Endothelial cell of umbilical vein (primary cell): ENCODE results near the gene KAT6B. TPM values are rescaled to one million over a fixed set of nuclear protein-coding genes. Genes with fewer than 3 reads are reported as not detected.

Experiments
- BruUV-seq: library from RNA; stranded (reverse); fragments of 400-500 nt; replicated peaks from 2 replicates; lab custom pipeline; 2021; lab: Mats Ljungman, UMichigan
- CTCF ChIA-PET: fragments of 300-600, 350-600 bp; sonication (Branson Sonifier 250); formaldehyde crosslinking; loops from one replicate; lab custom pipeline; 2021; ENCODE audit warnings: antibody characterized with exemption, inconsistent platforms; lab: Charles Lee
- POLR2A ChIA-PET: fragments of 300-600, 350-600 bp; sonication (Branson Sonifier 250); formaldehyde crosslinking; loops from one replicate; lab custom pipeline; 2021; ENCODE audit warnings: antibody characterized with exemption, inconsistent platforms; lab: Charles Lee
- DNase-seq: peaks from one replicate; pipeline ENCODE4 v3.0.0-alpha.2; 2011; ENCODE audit warnings: low read depth, low spot score
- FAIRE-seq: peaks from 2 replicates; lab custom pipeline; 2011; peaks lifted over from hg19 to GRCh38; lab: Jason Lieb, UNC
- H2AFZ ChIP-seq: 2 replicates; pipeline ENCODE4 v1.6.0; 2012; ENCODE audit warnings: low read depth, low read length, control low read depth, inconsistent platforms
- H3K27ac ChIP-seq: 2 replicates; pipeline ENCODE4 v1.5.1; 2011; ENCODE audit warnings: low read depth, mild to moderate bottlenecking, control low read depth, low read length, moderate library complexity; ENCODE audit not compliant: insufficient read depth
- H3K27me3 ChIP-seq, 2 experiments: 2 replicates each; pipeline versions ENCODE4 v1.6.0 to v1.6.1; 2011; ENCODE audit warnings: low read length in 2 of 2, mixed read lengths in 1 of 2; ENCODE audit not compliant: control insufficient read depth in 2 of 2, insufficient read depth in 2 of 2
- H3K36me3 ChIP-seq, 2 experiments: 2 replicates in 1 of 2; 3 replicates in 1 of 2; pipeline ENCODE4 v1.5.1; 2011; ENCODE audit warnings: low read length in 2 of 2, mild to moderate bottlenecking in 1 of 2, moderate library complexity in 1 of 2; ENCODE audit not compliant: control insufficient read depth in 2 of 2, insufficient read depth in 2 of 2; ENCODE audit errors: extremely low read depth in 1 of 2
- H3K4me1 ChIP-seq: 3 replicates; pipeline ENCODE4 v1.5.1; 2011; ENCODE audit warnings: mild to moderate bottlenecking, low read length; ENCODE audit not compliant: control insufficient read depth, insufficient read depth; ENCODE audit errors: extremely low read depth
- H3K4me2 ChIP-seq: 2 replicates; pipeline ENCODE4 v1.6.1; 2011; ENCODE audit warnings: low read length, control low read depth, mixed read lengths; ENCODE audit not compliant: insufficient read depth
- H3K4me3 ChIP-seq, 3 experiments: fragments of 200-600 bp in 1 of 3; sonication (generic), shearing (Covaris generic) in 1 of 3; replicated peaks in 1 of 3; 2 replicates each; pipeline ENCODE4 v1.5.1; 2011 to 2016; ENCODE audit warnings: control low read depth in 3 of 3, low read length in 3 of 3, mild to moderate bottlenecking in 2 of 3, inconsistent platforms in 1 of 3, low read depth in 1 of 3, moderate library complexity in 1 of 3; ENCODE audit not compliant: insufficient read depth in 1 of 3
- H3K79me2 ChIP-seq: 2 replicates; pipeline ENCODE4 v1.6.0; 2012; ENCODE audit warnings: low read length, inconsistent platforms; ENCODE audit not compliant: control insufficient read depth, insufficient read depth
- H3K9ac ChIP-seq: replicated peaks from 2 replicates; pipeline ENCODE3; 2011; ENCODE audit warnings: low read length, control low read depth; ENCODE audit not compliant: insufficient read depth; ENCODE audit errors: extremely low read depth
- H3K9me1 ChIP-seq: replicated peaks from 3 replicates; pipeline ENCODE4 v1.6.0; 2011; ENCODE audit warnings: mild to moderate bottlenecking, low read length; ENCODE audit not compliant: control insufficient read depth, insufficient read depth; ENCODE audit errors: extremely low read depth
- H3K9me3 ChIP-seq: replicated peaks from 2 replicates; pipeline ENCODE4 v1.5.1; 2012; ENCODE audit warnings: low read length, inconsistent platforms; ENCODE audit not compliant: control insufficient read depth, insufficient read depth
- H4K20me1 ChIP-seq: replicated peaks from 2 replicates; pipeline ENCODE3; 2011; ENCODE audit warnings: mild to moderate bottlenecking, low read length; ENCODE audit not compliant: control insufficient read depth, insufficient read depth; ENCODE audit errors: extremely low read depth
- CTCF ChIP-seq, 2 donors: IDR thresholded peaks; 1 replicate in 1 of 2; 2 replicates in 1 of 2; pipeline ENCODE4 v1.5.1; 2011; ENCODE audit warnings: low read length in 2 of 2, mild to moderate bottlenecking in 2 of 2, moderate library complexity in 2 of 2, control low read depth in 1 of 2, inconsistent platforms in 1 of 2, low read depth in 1 of 2; ENCODE audit not compliant: insufficient read depth in 1 of 2; ENCODE audit errors: extremely low read depth in 1 of 2
- EZH2 ChIP-seq: IDR thresholded peaks from 2 replicates; pipeline ENCODE4 v1.6.1; 2012; ENCODE audit warnings: borderline replicate concordance, low read depth, mild to moderate bottlenecking, moderate library complexity, low read length, inconsistent platforms; ENCODE audit not compliant: severe bottlenecking
- FOS ChIP-seq: IDR thresholded peaks from 2 replicates; pipeline ENCODE4 v1.6.1; 2011; ENCODE audit warnings: mild to moderate bottlenecking, low read length, moderate library complexity, borderline replicate concordance; ENCODE audit not compliant: insufficient read depth
- GATA2 ChIP-seq: IDR thresholded peaks from 2 replicates; pipeline ENCODE4 v1.7.0; 2011; ENCODE audit warnings: low read depth, mild to moderate bottlenecking, moderate library complexity, mixed read lengths, low read length; ENCODE audit not compliant: insufficient read length, insufficient read depth
- JUN ChIP-seq: IDR thresholded peaks from 2 replicates; pipeline ENCODE4 v1.6.1; 2011; ENCODE audit warnings: borderline replicate concordance, low read depth; ENCODE audit not compliant: insufficient read length, insufficient read depth
- MAX ChIP-seq: IDR thresholded peaks from 2 replicates; pipeline ENCODE4 v1.6.1; 2011; ENCODE audit not compliant: insufficient read depth, insufficient read length
- MYC ChIP-seq: IDR thresholded peaks from one replicate; pipeline ENCODE4 v1.6.1; 2011; ENCODE audit warnings: mild to moderate bottlenecking, low read depth, low read length
- POLR2AphosphoS5 ChIP-seq: IDR thresholded peaks from 2 replicates; pipeline ENCODE4 v1.6.1; 2012; ENCODE audit warnings: low read depth, mild to moderate bottlenecking, control low read depth, low read length, moderate library complexity; ENCODE audit not compliant: insufficient read depth
- dilution Hi-C: fragments of 300-500 bp; cut with MboI; formaldehyde crosslinking; loops from one replicate; pipeline ENCODE4 v1.15.0; 2019; ENCODE audit warnings: low sequenced_read_pairs; ENCODE audit not compliant: extremely low pct_ligation_motif_present
- intact Hi-C: fragments of 100-400 bp; cut with micrococcal nuclease; formaldehyde crosslinking; loops from one replicate; pipeline ENCODE4 v1.10.0; 2022
- polyA plus RNA-seq, 4 experiments: library from polyadenylated mRNA; depleted of rRNA in 3 of 4; stranded (reverse) in 3 of 4; unstranded in 1 of 4; fragments of >200 nt; gene quantifications; 2 replicates each; pipeline versions ENCODE4 v1.2.1 to v1.2.3, GENCODE V29; 2011 to 2012; ENCODE audit warnings: missing spikeins in 1 of 4
- total RNA-seq: library from RNA; stranded (reverse); gene quantifications from 2 replicates; pipeline ENCODE4 v1.2.3, GENCODE V29; 2021

The KAT6B gene
- total and polyA plus RNA-seq, 2 donors (not counting 3 experiments of a cell fraction or from before 2014, with no cell fraction given) = 4.5 to 17.0 TPM

GRCh38 chr10:75020168-75020567 lies 193.8 kb downstream of the KAT6B start:
- no TSS peak for BruUV-seq
- dilution Hi-C loops = no loop called here
- no peak for FAIRE-seq

GRCh38 chr10:75021379-75022249 lies 195.2 kb downstream of the KAT6B start:
- Histone ChIP-seq H3K79me2 (no peaks in the 10 kb centered on the region), H3K9me3 (no peaks in the 10 kb centered on the region), H3K27ac (no peak overlapping the region), H3K4me3 (no peak overlapping the region), H3K4me1 (no peaks in the 10 kb centered on the region), H4K20me1 (no peaks in the 10 kb centered on the region), H2AFZ (no peak overlapping the region), H3K4me2 (no peak overlapping the region), H3K36me3 (no peaks in the 10 kb centered on the region), H3K27me3 (no peaks in the 10 kb centered on the region), H3K9me1 (no peaks in the 10 kb centered on the region), H3K9ac (no peak overlapping the region)
- DNase-seq = no peak
- dilution Hi-C loops (no loop called here), intact Hi-C loops (loop anchor here (1.0 to 5.0 kb wide), 3 partner anchors 599 to 777 kb away; no protein-coding TSS in a partner anchor)
- no TSS peak for BruUV-seq
- ChIA-PET POLR2A (no interaction called here), CTCF (interaction anchor here (1.0 to 3.2 kb wide), 8 partner anchors 10 to 778 kb away, joined by 3 to 42 read pairs (median 6); no protein-coding TSS in a partner anchor)
- TF ChIP-seq CTCF (IDR thresholded peaks at IDR 0.05; ENCODE audit: extremely low read depth in 1 of 2, insufficient read depth in 1 of 2, low read depth in 1 of 2, low read length in 2 of 2) (no peak), JUN (no peak), MYC (no peak), GATA2 (no peak), POLR2AphosphoS5 (no peak)
- no peak for FAIRE-seq

More at GRCh38 chr10:75020168-75020567, 193.8 kb downstream of the KAT6B start:
- H3K9ac ChIP-seq = no peak overlapping the region
- DNase-seq = no peak
- intact Hi-C loops = loop anchor here (5.0 kb wide), 1 partner anchor 598 kb away; no protein-coding TSS in a partner anchor
- no peaks in the 10 kb centered on the region for H3K9me3 ChIP-seq
- CTCF ChIA-PET = interaction anchor here (0.6 to 3.2 kb wide), 23 partner anchors 12 to 807 kb away, joined by 3 to 42 read pairs (median 3); partner anchors contain the start of gene COMTD1
- H3K4me3 ChIP-seq = no peak overlapping the region
- H3K27me3 ChIP-seq = no peaks in the 10 kb centered on the region
- H2AFZ ChIP-seq = no peak overlapping the region
- no peaks in the 10 kb centered on the region for H3K4me1 ChIP-seq
- no peaks in the 10 kb centered on the region for H3K79me2 ChIP-seq
- no peak overlapping the region for H3K4me2 ChIP-seq
- H3K9me1 ChIP-seq = no peaks in the 10 kb centered on the region
- no peaks in the 10 kb centered on the region for H3K36me3 ChIP-seq
- POLR2A ChIA-PET = no interaction called here
- no peak for TF ChIP-seq EZH2
- no peak for TF ChIP-seq JUN
- no peak for TF ChIP-seq MYC
- TF ChIP-seq MAX = no peak
- TF ChIP-seq FOS = no peak
- H3K27ac ChIP-seq = no peak overlapping the region
- no peaks in the 10 kb centered on the region for H4K20me1 ChIP-seq
